ENCODE results near the gene NFIA. TPM values are rescaled to one million over a fixed set of nuclear protein-coding genes. Genes with fewer than 3 reads are reported as not detected.

Gene NFIA
- polyA plus RNA-seq, 1 donor (not counting 4 experiments of a cell fraction or from before 2014, with no cell fraction given) = 14.7 TPM

DNA sequence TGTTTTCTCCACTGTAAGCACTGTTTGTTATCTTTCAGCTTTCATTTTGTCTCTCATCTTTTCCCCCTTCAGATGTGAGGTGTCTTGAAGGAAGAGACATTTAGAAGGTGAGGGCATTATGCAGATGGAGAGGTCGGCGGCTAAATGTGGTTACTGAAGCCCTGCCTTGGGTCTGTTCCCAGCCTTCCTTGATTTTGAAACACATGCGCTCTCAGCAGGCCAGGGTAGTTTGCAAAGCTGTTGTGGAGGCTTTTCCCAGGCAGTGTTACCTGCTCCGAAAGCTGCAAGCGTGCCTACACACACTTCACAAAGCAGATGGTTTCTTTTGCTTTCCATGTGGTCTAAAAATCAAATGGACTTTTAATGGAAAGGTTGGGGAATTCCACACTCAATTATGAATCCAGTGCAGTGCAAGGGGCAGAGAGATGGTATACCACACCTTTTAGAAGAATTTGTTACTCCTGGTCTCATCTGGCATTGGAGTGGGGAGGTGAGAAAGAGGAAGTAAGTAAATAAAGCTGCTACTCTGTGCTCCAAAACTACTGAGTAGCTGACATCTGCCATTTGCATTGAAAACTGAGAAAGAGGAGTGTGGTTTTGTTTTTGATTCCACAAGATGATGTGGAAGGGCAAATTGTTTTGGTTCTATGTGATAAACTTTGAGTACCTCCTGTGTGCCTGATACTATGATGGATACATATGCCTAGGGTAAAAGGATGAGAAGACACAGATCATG lies 91.9 kb downstream of the NFIA start:
- DNase-seq (ENCODE audit: low read depth, low spot score) = no peak
- H3K4me1 ChIP-seq (ENCODE audit: control insufficient read depth, extremely low read depth, insufficient read depth, low read length) = peaks cover 15% of the 10 kb centered on the region
- dilution Hi-C loops (cut with MboI; ENCODE audit: extremely low pct_ligation_motif_present, low sequenced_read_pairs) = no loop called here
- H3K4me3 ChIP-seq (ENCODE audit: control insufficient read depth in 2 of 3, extremely low read depth in 1 of 3, insufficient read depth in 2 of 3, low read depth in 1 of 3, low read length in 3 of 3) = no peak overlapping the region
- no peak overlapping the region for H3K9ac ChIP-seq (ENCODE audit: control insufficient read depth, extremely low read depth, insufficient read depth, low read length)
- H2AFZ ChIP-seq (ENCODE audit: control insufficient read depth, low read length) = no peak overlapping the region
- H3K36me3 ChIP-seq (ENCODE audit: control insufficient read depth in 2 of 2, extremely low read depth in 1 of 2, insufficient read depth in 2 of 2, low read length in 2 of 2) = no peaks in the 10 kb centered on the region
- no peak overlapping the region for H3K27ac ChIP-seq (ENCODE audit: control insufficient read depth, insufficient read depth, low read length)
- no peaks in the 10 kb centered on the region for H3K27me3 ChIP-seq (ENCODE audit: control insufficient read depth, extremely low read depth, insufficient read depth, low read length)
- no peak for FAIRE-seq
- H3K79me2 ChIP-seq (ENCODE audit: control insufficient read depth, insufficient read depth, low read length) = peaks cover 2% of the 10 kb centered on the region
- H4K20me1 ChIP-seq (ENCODE audit: control insufficient read depth, extremely low read depth, insufficient read depth, low read length) = no peaks in the 10 kb centered on the region
- H3K4me2 ChIP-seq (ENCODE audit: control insufficient read depth, extremely low read depth, insufficient read depth, low read depth, low read length) = no peak overlapping the region
- no peaks in the 10 kb centered on the region for H3K9me3 ChIP-seq (ENCODE audit: control insufficient read depth, low read depth, low read length)
- TF ChIP-seq EZH2 (IDR thresholded peaks at IDR 0.05; ENCODE audit: low read length) = no peak
- TF ChIP-seq, protein P1, sequence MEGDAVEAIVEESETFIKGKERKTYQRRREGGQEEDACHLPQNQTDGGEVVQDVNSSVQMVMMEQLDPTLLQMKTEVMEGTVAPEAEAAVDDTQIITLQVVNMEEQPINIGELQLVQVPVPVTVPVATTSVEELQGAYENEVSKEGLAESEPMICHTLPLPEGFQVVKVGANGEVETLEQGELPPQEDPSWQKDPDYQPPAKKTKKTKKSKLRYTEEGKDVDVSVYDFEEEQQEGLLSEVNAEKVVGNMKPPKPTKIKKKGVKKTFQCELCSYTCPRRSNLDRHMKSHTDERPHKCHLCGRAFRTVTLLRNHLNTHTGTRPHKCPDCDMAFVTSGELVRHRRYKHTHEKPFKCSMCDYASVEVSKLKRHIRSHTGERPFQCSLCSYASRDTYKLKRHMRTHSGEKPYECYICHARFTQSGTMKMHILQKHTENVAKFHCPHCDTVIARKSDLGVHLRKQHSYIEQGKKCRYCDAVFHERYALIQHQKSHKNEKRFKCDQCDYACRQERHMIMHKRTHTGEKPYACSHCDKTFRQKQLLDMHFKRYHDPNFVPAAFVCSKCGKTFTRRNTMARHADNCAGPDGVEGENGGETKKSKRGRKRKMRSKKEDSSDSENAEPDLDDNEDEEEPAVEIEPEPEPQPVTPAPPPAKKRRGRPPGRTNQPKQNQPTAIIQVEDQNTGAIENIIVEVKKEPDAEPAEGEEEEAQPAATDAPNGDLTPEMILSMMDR (optimal IDR thresholded peaks at IDR 0.05 in 1 of 3, IDR thresholded peaks at IDR 0.05 in 1 of 3, conservative IDR thresholded peaks at IDR 0.05 in 1 of 3; ENCODE audit: extremely low read depth in 1 of 3, insufficient read depth in 2 of 3, low read length in 3 of 3) = no peak
- H3K9me1 ChIP-seq (ENCODE audit: control insufficient read depth, extremely low read depth, insufficient read depth, low read length) = peaks cover 2% of the 10 kb centered on the region

DNA sequence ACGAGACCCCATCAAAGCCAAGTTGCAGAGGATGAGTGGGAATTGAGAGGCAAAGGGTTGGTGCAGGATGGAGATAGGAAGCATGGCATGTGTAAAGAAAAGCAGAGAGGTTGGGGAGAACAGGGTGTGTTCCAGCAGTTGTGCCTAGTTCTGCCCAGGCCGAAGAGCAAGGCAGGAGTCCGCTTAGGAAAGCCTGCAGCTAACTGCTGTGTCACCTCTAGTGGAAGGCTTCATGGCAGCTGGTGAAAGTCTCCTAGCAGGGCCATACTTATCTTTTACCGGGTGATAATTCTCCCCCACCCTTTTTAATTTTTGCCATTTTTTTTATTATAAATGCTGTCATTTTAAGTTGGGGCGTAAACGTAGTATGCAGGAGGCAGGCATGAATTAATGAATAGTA lies 93.6 kb downstream of the NFIA start:
- DNase-seq (ENCODE audit: low read depth, low spot score) (no peak), FAIRE-seq (no peak)
- Histone ChIP-seq H4K20me1 (ENCODE audit: control insufficient read depth, extremely low read depth, insufficient read depth, low read length) (no peaks in the 10 kb centered on the region), H3K36me3 (ENCODE audit: control insufficient read depth in 2 of 2, extremely low read depth in 1 of 2, insufficient read depth in 2 of 2, low read length in 2 of 2) (no peaks in the 10 kb centered on the region), H3K9me3 (ENCODE audit: control insufficient read depth, low read depth, low read length) (no peaks in the 10 kb centered on the region), H3K9me1 (ENCODE audit: control insufficient read depth, extremely low read depth, insufficient read depth, low read length) (no peaks in the 10 kb centered on the region), H3K4me3 (ENCODE audit: control insufficient read depth in 2 of 3, extremely low read depth in 1 of 3, insufficient read depth in 2 of 3, low read depth in 1 of 3, low read length in 3 of 3) (no peak overlapping the region), H3K9ac (ENCODE audit: control insufficient read depth, extremely low read depth, insufficient read depth, low read length) (no peak overlapping the region), H3K4me2 (ENCODE audit: control insufficient read depth, extremely low read depth, insufficient read depth, low read depth, low read length) (no peak overlapping the region), H3K4me1 (ENCODE audit: control insufficient read depth, extremely low read depth, insufficient read depth, low read length) (peaks cover 4% of the 10 kb centered on the region), H2AFZ (ENCODE audit: control insufficient read depth, low read length) (no peak overlapping the region), H3K79me2 (ENCODE audit: control insufficient read depth, insufficient read depth, low read length) (peaks cover 2% of the 10 kb centered on the region), H3K27me3 (ENCODE audit: control insufficient read depth, extremely low read depth, insufficient read depth, low read length) (no peaks in the 10 kb centered on the region), H3K27ac (ENCODE audit: control insufficient read depth, insufficient read depth, low read length) (no peak overlapping the region)
- dilution Hi-C loops (cut with MboI; ENCODE audit: extremely low pct_ligation_motif_present, low sequenced_read_pairs) = no loop called here
- no peak for TF ChIP-seq EZH2 (IDR thresholded peaks at IDR 0.05; ENCODE audit: low read length)
- TF ChIP-seq, protein P1 (optimal IDR thresholded peaks at IDR 0.05 in 1 of 3, IDR thresholded peaks at IDR 0.05 in 1 of 3, conservative IDR thresholded peaks at IDR 0.05 in 1 of 3; ENCODE audit: extremely low read depth in 1 of 3, insufficient read depth in 2 of 3, low read length in 3 of 3) = no peak
